ENCODE data around the gene C3orf85.

- TF ChIP-seq CTCF (IDR thresholded peaks at IDR 0.05), result no peak
- no peak for TF ChIP-seq EZH2phosphoT487 (IDR thresholded peaks at IDR 0.05)
- TF ChIP-seq EZH2 (IDR thresholded peaks at IDR 0.05), result no peak
Observed at GRCh38 chr3:109125902-109126301, 10.6 kb upstream of the C3orf85 start.

All from neural progenitor cell (in vitro differentiated cells).